Activated B cell treated with CpG ODN at 0.5 μM for 24 hours (primary cell): ENCODE data around the gene MATCAP1. TPM values are rescaled to one million over a fixed set of nuclear protein-coding genes. Genes with fewer than 3 reads are reported as not detected.

Source experiments
- ATAC-seq: fragments of 200-7000 bp; cut with Tn5 transposase; one replicate; pipeline ENCODE4 v1.10.0; 2021; ENCODE audit warnings: low read depth, mild to moderate bottlenecking, moderate library complexity
- CTCF ChIA-PET: fragments of 350-600 bp; sonication (Branson Sonifier 250); formaldehyde crosslinking; loops from one replicate; lab custom pipeline; 2021; ENCODE audit warnings: antibody characterized with exemption; lab: Charles Lee
- POLR2A ChIA-PET: fragments of 350-600 bp; sonication (Branson Sonifier 250); formaldehyde crosslinking; loops from one replicate; lab custom pipeline; 2021; ENCODE audit warnings: antibody characterized with exemption; lab: Charles Lee
- DNase-seq: peaks from one replicate; pipeline ENCODE4 v3.0.0; 2022
- H3K27ac Mint-ChIP-seq: one replicate; pipeline ENCODE4 v1.8.0; 2020; ENCODE audit warnings: mixed read lengths
- H3K27me3 Mint-ChIP-seq: one replicate; pipeline ENCODE4 v1.8.0; 2021; ENCODE audit warnings: mixed read lengths
- H3K36me3 Mint-ChIP-seq: one replicate; pipeline ENCODE4 v1.8.0; 2021; ENCODE audit warnings: low read depth, mixed read lengths
- H3K4me1 Mint-ChIP-seq: one replicate; pipeline ENCODE4 v1.8.0; 2021; ENCODE audit warnings: mixed read lengths
- H3K4me3 Mint-ChIP-seq: one replicate; pipeline ENCODE4 v1.8.0; 2020; ENCODE audit warnings: mild to moderate bottlenecking, mixed read lengths
- H3K9me3 Mint-ChIP-seq: one replicate; pipeline ENCODE4 v1.8.0; 2020; ENCODE audit warnings: mixed read lengths
- CTCF ChIP-seq: fragments of 200-600 bp; IDR thresholded peaks from one replicate; pipeline ENCODE4 v1.8.0; 2022; ENCODE audit warnings: antibody characterized with exemption, mild to moderate bottlenecking
- intact Hi-C: fragments of 100-400 bp; cut with micrococcal nuclease; formaldehyde crosslinking; loops from one replicate; pipeline ENCODE4 v1.15.1; 2024
- total RNA-seq: library from RNA; stranded (reverse); gene quantifications from 2 replicates; pipeline ENCODE4 v1.2.3, GENCODE V29; 2022

Gene MATCAP1
- total RNA-seq, 1 donor from 2014 or later = 18.7 TPM

GRCh38 chr16:67169011-67169451 is 14.7 kb downstream of the MATCAP1 start:
- intact Hi-C loops = no loop called here
- ATAC-seq = no peak
- TF ChIP-seq CTCF = no peak
- H3K27ac Mint-ChIP-seq = no peak overlapping the region
- H3K36me3 Mint-ChIP-seq = no peaks in the 10 kb centered on the region
- ChIA-PET POLR2A (interaction anchor here (1.4 kb wide), 1 partner anchor 8 kb away, joined by 3 read pairs; no protein-coding TSS in a partner anchor), CTCF (interaction anchor here (2.9 kb wide), 1 partner anchor 14 kb away, joined by 9 read pairs; no protein-coding TSS in a partner anchor)
- H3K4me1 Mint-ChIP-seq = peaks cover 32% of the 10 kb centered on the region
- H3K27me3 Mint-ChIP-seq = peaks cover 71% of the 10 kb centered on the region
- H3K9me3 Mint-ChIP-seq = no peaks in the 10 kb centered on the region
- no peak overlapping the region for H3K4me3 Mint-ChIP-seq
- no peak for DNase-seq

GRCh38 chr16:67167588-67167987 is 16.2 kb downstream of the MATCAP1 start:
- intact Hi-C loops = no loop called here
- Mint-ChIP-seq H3K4me1 (peaks cover 29% of the 10 kb centered on the region), H3K9me3 (no peaks in the 10 kb centered on the region), H3K36me3 (no peaks in the 10 kb centered on the region), H3K27ac (no peak overlapping the region), H3K27me3 (peaks cover 62% of the 10 kb centered on the region), H3K4me3 (no peak overlapping the region)
- ATAC-seq (no peak), DNase-seq (no peak)
- POLR2A ChIA-PET = no interaction called here
- CTCF ChIA-PET = no interaction called here
- no peak for TF ChIP-seq CTCF

GRCh38 chr16:67166598-67167168 is 17.1 kb downstream of the MATCAP1 start:
- H3K4me1 Mint-ChIP-seq = peaks cover 35% of the 10 kb centered on the region
- no peak overlapping the region for H3K27ac Mint-ChIP-seq
- no peaks in the 10 kb centered on the region for H3K36me3 Mint-ChIP-seq
- ChIA-PET POLR2A (no interaction called here), CTCF (no interaction called here)
- H3K9me3 Mint-ChIP-seq = no peaks in the 10 kb centered on the region
- intact Hi-C loops = no loop called here
- ATAC-seq (no peak), DNase-seq (no peak)
- peaks cover 63% of the 10 kb centered on the region for H3K27me3 Mint-ChIP-seq
- no peak for TF ChIP-seq CTCF
- no peak overlapping the region for H3K4me3 Mint-ChIP-seq

DNA sequence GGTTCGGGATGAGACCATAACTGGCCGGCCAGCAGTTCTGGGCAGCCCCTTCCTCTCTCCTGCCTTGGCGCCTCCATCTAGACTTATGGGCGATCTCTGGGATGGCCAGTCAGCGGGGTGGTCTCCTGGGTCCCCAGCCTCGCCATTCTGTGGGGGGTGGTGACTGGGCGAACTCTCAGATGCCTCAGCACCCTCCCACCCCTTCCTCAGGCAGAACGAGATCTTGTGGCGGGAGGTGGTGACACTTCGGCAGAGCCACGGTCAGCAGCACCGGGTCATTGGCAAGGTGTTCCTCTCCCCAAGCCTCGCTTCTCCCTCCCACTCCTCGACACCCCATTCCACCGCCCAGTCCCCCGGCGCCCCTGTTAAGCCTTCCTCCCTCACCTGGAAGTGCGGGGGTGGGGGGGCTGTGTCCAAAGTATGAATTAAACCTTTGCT is 17.6 kb downstream of the MATCAP1 start:
- Mint-ChIP-seq H3K4me3 (no peak overlapping the region), H3K27me3 (peaks cover 60% of the 10 kb centered on the region), H3K27ac (no peak overlapping the region), H3K9me3 (no peaks in the 10 kb centered on the region), H3K36me3 (no peaks in the 10 kb centered on the region), H3K4me1 (peaks cover 34% of the 10 kb centered on the region)
- intact Hi-C loops = no loop called here
- no peak for DNase-seq
- TF ChIP-seq CTCF = no peak
- ChIA-PET POLR2A (no interaction called here), CTCF (no interaction called here)
- ATAC-seq = no peak

GRCh38 chr16:67165121-67166078 is 18.4 kb downstream of the MATCAP1 start:
- H3K27me3 Mint-ChIP-seq = peaks cover 57% of the 10 kb centered on the region

More at GRCh38 chr16:67165121-67166078, 18.4 kb downstream of the MATCAP1 start:
- H3K4me1 Mint-ChIP-seq = peaks cover 39% of the 10 kb centered on the region
- H3K4me3 Mint-ChIP-seq = peak overlapping the region; percentile 38
- ChIA-PET CTCF (interaction anchor here (0.9 kb wide), 1 partner anchor 10 kb away, joined by 3 read pairs; no protein-coding TSS in a partner anchor), POLR2A (interaction anchor here (0.5 to 1.1 kb wide), 2 partner anchors 16 to 79 kb away, joined by 3 to 7 read pairs; no protein-coding TSS in a partner anchor)
- H3K27ac Mint-ChIP-seq = no peak overlapping the region
- no peak for TF ChIP-seq CTCF
- H3K9me3 Mint-ChIP-seq = no peaks in the 10 kb centered on the region
- intact Hi-C loops = no loop called here
- ATAC-seq (no peak), DNase-seq (no peak)
- H3K36me3 Mint-ChIP-seq = no peaks in the 10 kb centered on the region
